Breast epithelium (tissue), 4 donors: ENCODE data around the gene BIRC7. TPM values are rescaled to one million over a fixed set of nuclear protein-coding genes. Genes with fewer than 3 reads are reported as not detected.

ENCODE experiments used
- DNase-seq, 2 donors: peaks; one replicate each; pipeline ENCODE4 v3.0.0-alpha.2; 2019; ENCODE audit warnings: low spot score in 2 of 2
- H3K27ac ChIP-seq, 2 donors: fragments of 200-600 bp; sonication (generic) in 1 of 2; one replicate each; pipeline ENCODE4 v1.5.1; 2016 to 2019; ENCODE audit warnings: mild to moderate bottlenecking in 1 of 2
- H3K27me3 ChIP-seq, 2 donors: fragments of 200-600 bp; sonication (generic) in 1 of 2; one replicate each; pipeline versions ENCODE4 v1.5.1 to v1.6.0; 2017 to 2019; ENCODE audit warnings: control low read depth in 1 of 2, mild to moderate bottlenecking in 1 of 2
- H3K36me3 ChIP-seq: fragments of 200-600 bp; one replicate; pipeline ENCODE4 v1.5.1; 2019
- H3K4me1 ChIP-seq, 2 donors: fragments of 200-600 bp; sonication (generic); one replicate each; pipeline ENCODE4 v1.5.1; 2016 to 2019; ENCODE audit warnings: control low read depth in 1 of 2
- H3K4me3 ChIP-seq, 3 donors: fragments of 200-600 bp; sonication (generic); 1 replicate in 2 of 3; 2 replicates in 1 of 3; pipeline ENCODE4 v1.5.1; 2016 to 2019; ENCODE audit warnings: mild to moderate bottlenecking in 3 of 3, moderate library complexity in 2 of 3
- H3K9me3 ChIP-seq, 2 donors: fragments of 200-600 bp; sonication (generic) in 1 of 2; one replicate each; pipeline ENCODE4 v1.5.1; 2016 to 2019; ENCODE audit warnings: control low read depth in 1 of 2
- CTCF ChIP-seq, 3 donors: fragments of 450-650 bp; IDR thresholded peaks; one replicate each; pipeline ENCODE4 v1.5.1; 2016 to 2017; ENCODE audit warnings: antibody characterized with exemption in 3 of 3, mild to moderate bottlenecking in 3 of 3, moderate library complexity in 3 of 3
- POLR2A ChIP-seq: fragments of 450-650 bp; IDR thresholded peaks from one replicate; pipeline ENCODE4 v1.6.1; 2016; ENCODE audit warnings: antibody characterized with exemption, mild to moderate bottlenecking, moderate library complexity
- POLR2AphosphoS5 ChIP-seq, 3 donors: sonication (generic); formaldehyde crosslinking; IDR thresholded peaks; one replicate each; pipeline ENCODE4 v1.6.1; 2017; ENCODE audit warnings: antibody characterized with exemption in 3 of 3
- intact Hi-C: fragments of 100-400 bp; cut with DNase I; formaldehyde crosslinking; loops from one replicate; pipeline ENCODE4 v1.15.1; 2023; ENCODE audit warnings: low total_unique reads
- total RNA-seq, 3 donors: library from RNA; depleted of rRNA; stranded (reverse); fragments of >200 nt; gene quantifications; one replicate each; pipeline ENCODE4 v1.1.0, GENCODE V29; 2016

BIRC7 gene
- total RNA-seq, 3 donors from 2014 or later, result 0.32 to 1.2 TPM; not detected in 1

- H3K27ac ChIP-seq, result no peak overlapping the region
- no peaks in the 10 kb centered on the region for H3K9me3 ChIP-seq
- H3K4me3 ChIP-seq, result no peak overlapping the region
- no peaks in the 10 kb centered on the region for H3K36me3 ChIP-seq
- H3K27me3 ChIP-seq, result no peaks in the 10 kb centered on the region
- TF ChIP-seq CTCF (IDR thresholded peaks at IDR 0.05) (no peak), POLR2A (no peak), POLR2AphosphoS5 (IDR thresholded peaks at IDR 0.05) (no peak)
- no peak for DNase-seq
- intact Hi-C loops, result no loop called here
- H3K4me1 ChIP-seq, result no peaks in the 10 kb centered on the region
Measured at GRCh38 chr20:63222541-63222940, 13.2 kb upstream of the BIRC7 start.

- Histone ChIP-seq H3K27me3 (no peaks in the 10 kb centered on the region), H3K27ac (no peak overlapping the region), H3K36me3 (no peaks in the 10 kb centered on the region), H3K4me3 (no peak overlapping the region), H3K4me1 (no peaks in the 10 kb centered on the region), H3K9me3 (no peaks in the 10 kb centered on the region)
- intact Hi-C loops, result no loop called here
- peak in 2 of 3 donors; percentile 35 to 45 for TF ChIP-seq CTCF (IDR thresholded peaks at IDR 0.05)
- TF ChIP-seq POLR2AphosphoS5 (IDR thresholded peaks at IDR 0.05), result no peak
- no peak for DNase-seq
Measured at GRCh38 chr20:63223121-63223825, 12.4 kb upstream of the BIRC7 start.

- no peak overlapping the region for H3K4me3 ChIP-seq
- no peaks in the 10 kb centered on the region for H3K4me1 ChIP-seq
- peaks cover 0 to 1% of the 10 kb centered on the region in 2 donors for H3K27me3 ChIP-seq
- H3K27ac ChIP-seq, result no peak overlapping the region
- DNase-seq, result no peak
- H3K9me3 ChIP-seq, result no peaks in the 10 kb centered on the region
- no peaks in the 10 kb centered on the region for H3K36me3 ChIP-seq
- intact Hi-C loops, result no loop called here
- TF ChIP-seq POLR2A (no peak), CTCF (IDR thresholded peaks at IDR 0.05) (no peak), POLR2AphosphoS5 (IDR thresholded peaks at IDR 0.05) (no peak)
Measured at GRCh38 chr20:63223826-63224207, 11.9 kb upstream of the BIRC7 start.

- Histone ChIP-seq H3K36me3 (no peaks in the 10 kb centered on the region), H3K9me3 (no peaks in the 10 kb centered on the region), H3K4me1 (no peaks in the 10 kb centered on the region), H3K27ac (no peak overlapping the region), H3K4me3 (no peak overlapping the region), H3K27me3 (peaks cover 0 to 8% of the 10 kb centered on the region in 2 donors)
- intact Hi-C loops, result no loop called here
- no peak for TF ChIP-seq CTCF (IDR thresholded peaks at IDR 0.05)
- no peak for TF ChIP-seq POLR2A
- TF ChIP-seq POLR2AphosphoS5 (IDR thresholded peaks at IDR 0.05), result no peak
- DNase-seq, result no peak
Measured at GRCh38 chr20:63224412-63225081, 11.2 kb upstream of the BIRC7 start.

GRCh38 chr20:63225082-63225454 lies 10.6 kb upstream of the BIRC7 start:
- no peak overlapping the region for H3K27ac ChIP-seq
- no peak for TF ChIP-seq POLR2AphosphoS5 (IDR thresholded peaks at IDR 0.05)
- intact Hi-C loops, result no loop called here
- H3K36me3 ChIP-seq, result no peaks in the 10 kb centered on the region
- H3K27me3 ChIP-seq, result peaks cover 0 to 9% of the 10 kb centered on the region in 2 donors
- DNase-seq, result no peak
- H3K4me1 ChIP-seq, result no peaks in the 10 kb centered on the region
- H3K4me3 ChIP-seq, result no peak overlapping the region
- H3K9me3 ChIP-seq, result no peaks in the 10 kb centered on the region
